Heart left ventricle (tissue), 13 donors: ENCODE data around the gene DRD3.

Experiments used
- CTCF ChIP-seq, 12 donors: fragments of 200-600 bp; sonication (generic) in 4 of 12; IDR thresholded peaks; one replicate each; pipeline versions ENCODE4 v1.5.0 to v1.8.0; 2018 to 2022; ENCODE audit warnings: antibody characterized with exemption in 12 of 12, mild to moderate bottlenecking in 5 of 12
- POLR2A ChIP-seq, 2 donors: fragments of 450-650 bp; IDR thresholded peaks; one replicate each; pipeline ENCODE4 v1.6.1; 2017; ENCODE audit warnings: antibody characterized with exemption in 2 of 2, mild to moderate bottlenecking in 2 of 2, moderate library complexity in 2 of 2
- donor health status: ischemic (EF 13 %, LVEDD 7.1; RV severe dilation, severe dysfunction).
- donor health status: DM: no; HTN: yes; CAD: no.
- donor health status: DM: no; HTN: no; CAD: no.
- donor health status: ischemic (EF 25% LVEDD 6.9; RV normal size, moderate dysfunction).
- donor health status: ischemic (EF 25% LVEDD 5.7; RV mildly dilated, moderate dysfunction).
- donor health status: ischemic (EF 35%, LVEDD 5.7; RV mildly dilated, moderate dysfunction).
- donor health status: nonischemic (EF 11% LVEDD 7.7; RV severe dilation, severe dysfunction).
- donor health status: DM: yes; HTN: yes; CAD: no.
- donor health status: PGD.
- donor health status: ischemic (EF 29% LVEDD 5.4; RV normal size, mild dysfunction).
- donor health status: nonischemic (EF 23%, LVEDD 6.1; RV moderate dilation, normal function).

DNA sequence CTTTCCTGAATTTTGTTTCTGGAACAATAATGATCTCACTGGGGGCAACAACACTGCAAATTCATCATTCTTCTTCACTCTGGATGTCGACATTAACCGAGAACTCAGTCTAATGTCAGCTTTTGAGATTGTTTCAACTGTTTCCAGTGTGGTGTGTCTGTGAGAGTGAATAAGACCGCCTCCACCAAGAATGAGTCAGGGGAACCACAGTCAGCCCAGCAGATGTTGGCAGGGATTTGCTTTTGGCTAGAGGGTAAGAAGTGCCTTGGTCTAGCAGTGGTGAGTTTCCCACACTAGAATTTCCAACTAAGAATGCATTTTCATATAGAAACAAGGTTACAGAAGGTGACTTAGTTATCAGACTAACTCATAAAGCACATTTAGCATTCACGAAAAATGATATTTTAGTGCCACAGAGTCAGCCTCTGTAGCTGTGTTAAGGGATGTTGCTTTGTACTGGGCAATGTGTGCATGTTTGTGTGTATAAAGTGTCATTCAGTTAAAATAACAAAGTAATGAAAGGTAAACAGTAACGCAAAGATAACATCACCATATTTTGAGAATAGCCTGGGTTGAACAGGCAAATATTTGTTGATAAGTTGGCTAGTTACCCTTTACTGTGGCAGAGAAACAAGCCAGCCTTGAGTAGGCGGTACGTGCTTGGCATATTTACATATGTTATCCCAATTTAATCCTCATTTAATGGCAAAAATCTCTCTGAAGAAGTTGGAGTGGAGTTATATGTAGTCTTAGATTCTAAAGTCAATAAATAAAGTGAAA lies 33.8 kb downstream of the DRD3 start:
- no peak for TF ChIP-seq CTCF (IDR thresholded peaks at IDR 0.05)
- TF ChIP-seq POLR2A (IDR thresholded peaks at IDR 0.05), result no peak
